K562 (cell line): ENCODE measurements around the gene EIF5A2. TPM values are rescaled to one million over a fixed set of nuclear protein-coding genes. Genes with fewer than 3 reads are reported as not detected.

Experiments used
- CEBPG ChIP-seq, 3 experiments: fragments of 200-800 bp in 1 of 3; sonication (Bioruptor generic) in 1 of 3; sonication (generic) in 1 of 3; formaldehyde crosslinking in 1 of 3; IDR thresholded peaks in 2 of 3; conservative IDR thresholded peaks in 1 of 3; 2 replicates each; pipeline versions ENCODE4 v1.6.1 to v1.8.0; 2016 to 2022; ENCODE audit warnings: missing compliant biosample characterization in 2 of 3, missing genetic modification characterization in 2 of 3, mild to moderate bottlenecking in 1 of 3, missing genetic modification reagents in 1 of 3
- ELF1 ChIP-seq: fragments of 200-800 bp; sonication (Bioruptor generic); IDR thresholded peaks from 2 replicates; pipeline ENCODE4 v1.6.1; 2016; ENCODE audit warnings: missing genetic modification characterization, missing compliant biosample characterization
- GTF2A2 ChIP-seq: IDR thresholded peaks from 2 replicates; pipeline ENCODE4 v1.6.1; 2016; ENCODE audit warnings: mild to moderate bottlenecking, missing genetic modification characterization, missing compliant biosample characterization
- ID3 ChIP-seq, 2 experiments: fragments of 250-450 bp in 1 of 2; fragments of 450-650 bp in 1 of 2; sonication (Bioruptor Pico) in 1 of 2; IDR thresholded peaks; 2 replicates each; pipeline versions ENCODE4 v1.6.1 to v1.8.0; 2016 to 2021; ENCODE audit warnings: mild to moderate bottlenecking in 2 of 2, moderate library complexity in 2 of 2, missing compliant biosample characterization in 1 of 2, missing genetic modification characterization in 1 of 2
- JUN ChIP-seq, 2 experiments: sonication (generic) in 1 of 2; formaldehyde crosslinking in 1 of 2; IDR thresholded peaks; 2 replicates each; pipeline versions ENCODE4 v1.6.1 to v1.8.0; 2012 to 2022; ENCODE audit warnings: borderline replicate concordance in 2 of 2, mild to moderate bottlenecking in 2 of 2, improper control_type of control experiment in 1 of 2, low read depth in 1 of 2, low read length in 1 of 2, missing genetic modification reagents in 1 of 2
- KDM1A ChIP-seq, 2 experiments: fragments of 450-650 bp; IDR thresholded peaks; 2 replicates each; pipeline ENCODE4 v1.6.1; 2016; ENCODE audit warnings: mild to moderate bottlenecking in 2 of 2
- RCOR1 ChIP-seq, 2 experiments: IDR thresholded peaks; 2 replicates each; pipeline ENCODE4 v1.6.1; 2012; ENCODE audit warnings: low read depth in 2 of 2, low read length in 2 of 2, borderline replicate concordance in 1 of 2, improper control_type of control experiment in 1 of 2
- RFX7 ChIP-seq: fragments of 250-450 bp; sonication (Bioruptor Pico); IDR thresholded peaks from 2 replicates; pipeline ENCODE4 v1.5.1; 2021; ENCODE audit warnings: mild to moderate bottlenecking
- SP2 ChIP-seq: IDR thresholded peaks from 2 replicates; pipeline ENCODE4 v1.6.1; 2011; ENCODE audit warnings: mild to moderate bottlenecking, low read depth, low read length, moderate library complexity; ENCODE audit not compliant: poor library complexity, severe bottlenecking; ENCODE audit errors: extremely low read depth
- TAF7 ChIP-seq: fragments of 450-650 bp; IDR thresholded peaks from 2 replicates; pipeline ENCODE4 v1.6.1; 2016; ENCODE audit warnings: missing genetic modification characterization, missing compliant biosample characterization
- ZFP1 ChIP-seq: fragments of 450-650 bp; formaldehyde crosslinking; IDR thresholded peaks from 2 replicates; pipeline ENCODE4 v1.4.0; 2020; ENCODE audit warnings: mild to moderate bottlenecking, mixed read lengths
- ZNF639 ChIP-seq, 2 experiments: fragments of 200-800 bp in 1 of 2; sonication (Bioruptor generic) in 1 of 2; sonication (generic) in 1 of 2; formaldehyde crosslinking in 1 of 2; IDR thresholded peaks in 1 of 2; conservative IDR thresholded peaks in 1 of 2; 2 replicates each; pipeline versions ENCODE4 v1.5.0 to v1.6.1; 2016 to 2020; ENCODE audit warnings: missing compliant biosample characterization in 1 of 2, missing genetic modification characterization in 1 of 2, missing genetic modification reagents in 1 of 2
- polyA plus RNA-seq, 8 experiments: library from polyadenylated mRNA; depleted of rRNA in 4 of 8; stranded (reverse) in 5 of 8; unstranded in 3 of 8; fragments of >200 nt; fragmentation: Nextera tagmentation in 2 of 8; fragmentation: Illumina TruSeq in 1 of 8; extraction: Ambion mirVana in 2 of 8; extraction: Trizol in 1 of 8; gene quantifications; 2 replicates each; pipeline versions ENCODE4 v1.2.1 to v1.2.3, GENCODE V29; 2011 to 2014; ENCODE audit warnings: inconsistent platforms in 1 of 8, missing spikeins in 1 of 8
- total RNA-seq, 7 experiments: library from RNA; depleted of rRNA in 6 of 7; stranded (reverse); fragments of >200 nt in 6 of 7; fragmentation: Illumina TruSeq in 2 of 7; extraction: Trizol in 2 of 7; gene quantifications; 2 replicates each; pipeline versions ENCODE4 v1.2.1 to v1.2.3, GENCODE V29; 2011 to 2021; ENCODE audit warnings: low replicate concordance in 1 of 7
- TF ChIP-seq, protein P1 (sequence below): conservative IDR thresholded peaks from 2 replicates; pipeline ENCODE4 v1.6.1; 2011; ENCODE audit warnings: low read depth, mild to moderate bottlenecking, low read length; ENCODE audit not compliant: control insufficient read depth
- TF ChIP-seq, protein P2 (sequence below): fragments of 450-650 bp; formaldehyde crosslinking; IDR thresholded peaks from 2 replicates; pipeline ENCODE4 v1.4.0; 2022; ENCODE audit warnings: missing genetic modification characterization
- TF ChIP-seq, protein P3 (sequence below): fragments of 200-800 bp; sonication (Bioruptor generic); IDR thresholded peaks from 2 replicates; pipeline ENCODE4 v1.6.1; 2017; ENCODE audit warnings: missing genetic modification characterization, missing compliant biosample characterization

The EIF5A2 gene
- total and polyA plus RNA-seq, 9 of the 15 experiments (the other 6 are each of a cell fraction or from before 2014, with no cell fraction given), result 3.9 to 18.3 (median 15.9) TPM

DNA sequence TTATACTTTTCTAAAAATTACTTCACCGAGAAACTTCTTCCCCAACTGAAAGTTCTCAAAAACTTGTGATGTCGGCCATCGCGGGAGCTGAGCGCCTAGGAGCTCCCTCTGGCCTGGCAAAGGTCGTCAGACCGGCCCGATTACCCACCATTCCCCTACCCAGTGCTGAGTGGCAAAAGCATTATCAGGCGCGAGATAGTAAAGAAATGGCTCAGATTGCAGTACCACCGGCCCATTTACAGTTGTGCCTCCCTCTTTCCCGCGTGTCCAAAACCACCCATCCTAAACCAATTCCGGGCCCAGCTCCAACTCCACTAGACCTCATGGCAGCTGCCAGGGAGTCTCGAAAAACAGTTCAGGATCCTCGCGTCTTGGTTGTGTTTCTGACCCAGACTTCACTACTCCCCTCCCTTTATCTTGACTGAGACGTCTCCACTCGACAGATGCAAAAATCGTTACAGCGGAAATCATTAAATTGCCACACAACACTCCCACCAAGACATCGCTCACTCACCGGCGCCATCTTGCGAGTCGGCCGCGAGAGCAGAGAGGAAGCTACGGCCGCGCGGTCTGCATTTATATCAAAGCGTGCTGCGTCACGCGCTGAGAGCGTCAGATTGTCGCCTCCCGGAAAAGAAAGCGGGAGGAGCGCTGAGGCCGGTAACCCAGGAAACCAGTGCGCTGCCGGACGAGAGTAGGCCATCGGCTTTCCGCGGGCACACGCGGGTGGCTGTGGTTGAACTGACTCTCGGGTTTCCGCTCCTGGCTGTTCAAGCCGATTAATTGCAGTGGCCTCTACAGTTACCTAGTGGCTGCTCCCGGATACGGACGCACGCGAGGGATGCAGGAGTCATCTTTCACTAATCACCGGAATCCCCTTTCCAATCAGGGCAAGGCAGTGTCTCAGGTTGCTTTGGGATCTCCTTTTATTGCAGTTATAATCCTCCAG lies 38.5 kb downstream of the EIF5A2 start, which contains the start of gene RPL22L1 (continued):
- TF ChIP-seq ZNF639 (CRISPR knock-in tag; conservative IDR thresholded peaks at IDR 0.05 in 1 of 2, IDR thresholded peaks at IDR 0.05 in 1 of 2) (0 out of 4 replicates have a peak, but pooled peaks of 1 of the 2 experiments have one; percentile 17), JUN (IDR thresholded peaks at IDR 0.05; ENCODE audit: borderline replicate concordance, low read depth, low read length) (no peak; the same call in 1 of the 2 replicates), JUN (CRISPR knock-in tag; IDR thresholded peaks at IDR 0.05; ENCODE audit: borderline replicate concordance) (no peak), ZFP1 (no peak), GTF2A2 (tag) (peak; percentile 88), RFX7 (peak; percentile 38; the same call in 1 of the 2 replicates), SP2 (no peak), TAF7 (tag) (peak; percentile 94), CEBPG (CRISPR knock-in tag; IDR thresholded peaks at IDR 0.05) (peak; percentile 58), CEBPG (tag; conservative IDR thresholded peaks at IDR 0.05 in 1 of 2, IDR thresholded peaks at IDR 0.05 in 1 of 2) (no peak; a peak in 1 of 4 replicates), ELF1 (tag) (peak; percentile 86), KDM1A (IDR thresholded peaks at IDR 0.05) (peak; percentile 87 to 88), RCOR1 (IDR thresholded peaks at IDR 0.05; ENCODE audit: borderline replicate concordance in 1 of 2, low read depth in 2 of 2, low read length in 2 of 2) (peak in 1 of 2 experiments; percentile 75; a peak in 2 of 4 replicates), ID3 (CRISPR knock-in tag; IDR thresholded peaks at IDR 0.05) (no peak), ID3 (tag; IDR thresholded peaks at IDR 0.05) (peak; percentile 45; the same call in 1 of the 2 replicates)
- TF ChIP-seq, protein P1, sequence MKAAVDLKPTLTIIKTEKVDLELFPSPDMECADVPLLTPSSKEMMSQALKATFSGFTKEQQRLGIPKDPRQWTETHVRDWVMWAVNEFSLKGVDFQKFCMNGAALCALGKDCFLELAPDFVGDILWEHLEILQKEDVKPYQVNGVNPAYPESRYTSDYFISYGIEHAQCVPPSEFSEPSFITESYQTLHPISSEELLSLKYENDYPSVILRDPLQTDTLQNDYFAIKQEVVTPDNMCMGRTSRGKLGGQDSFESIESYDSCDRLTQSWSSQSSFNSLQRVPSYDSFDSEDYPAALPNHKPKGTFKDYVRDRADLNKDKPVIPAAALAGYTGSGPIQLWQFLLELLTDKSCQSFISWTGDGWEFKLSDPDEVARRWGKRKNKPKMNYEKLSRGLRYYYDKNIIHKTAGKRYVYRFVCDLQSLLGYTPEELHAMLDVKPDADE, result peak; percentile 71
- TF ChIP-seq, protein P2, sequence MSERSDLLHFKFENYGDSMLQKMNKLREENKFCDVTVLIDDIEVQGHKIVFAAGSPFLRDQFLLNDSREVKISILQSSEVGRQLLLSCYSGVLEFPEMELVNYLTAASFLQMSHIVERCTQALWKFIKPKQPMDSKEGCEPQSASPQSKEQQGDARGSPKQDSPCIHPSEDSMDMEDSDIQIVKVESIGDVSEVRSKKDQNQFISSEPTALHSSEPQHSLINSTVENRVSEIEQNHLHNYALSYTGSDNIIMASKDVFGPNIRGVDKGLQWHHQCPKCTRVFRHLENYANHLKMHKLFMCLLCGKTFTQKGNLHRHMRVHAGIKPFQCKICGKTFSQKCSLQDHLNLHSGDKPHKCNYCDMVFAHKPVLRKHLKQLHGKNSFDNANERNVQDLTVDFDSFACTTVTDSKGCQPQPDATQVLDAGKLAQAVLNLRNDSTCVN (CRISPR knock-in tag), result peak; percentile 70; the same call in 1 of the 2 replicates
- TF ChIP-seq, protein P3, sequence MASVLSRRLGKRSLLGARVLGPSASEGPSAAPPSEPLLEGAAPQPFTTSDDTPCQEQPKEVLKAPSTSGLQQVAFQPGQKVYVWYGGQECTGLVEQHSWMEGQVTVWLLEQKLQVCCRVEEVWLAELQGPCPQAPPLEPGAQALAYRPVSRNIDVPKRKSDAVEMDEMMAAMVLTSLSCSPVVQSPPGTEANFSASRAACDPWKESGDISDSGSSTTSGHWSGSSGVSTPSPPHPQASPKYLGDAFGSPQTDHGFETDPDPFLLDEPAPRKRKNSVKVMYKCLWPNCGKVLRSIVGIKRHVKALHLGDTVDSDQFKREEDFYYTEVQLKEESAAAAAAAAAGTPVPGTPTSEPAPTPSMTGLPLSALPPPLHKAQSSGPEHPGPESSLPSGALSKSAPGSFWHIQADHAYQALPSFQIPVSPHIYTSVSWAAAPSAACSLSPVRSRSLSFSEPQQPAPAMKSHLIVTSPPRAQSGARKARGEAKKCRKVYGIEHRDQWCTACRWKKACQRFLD (CRISPR knock-in tag), result peak; percentile 55
